NT2/D1 (cell line): ENCODE results near the gene PHACTR2.
"Not testable (repeated sequence)": the region's sequence is repeated elsewhere in the genome, so short reads cannot be mapped to it uniquely, and the experiment has no call there.

ENCODE experiments used
- SUZ12 ChIP-seq: IDR thresholded peaks from 2 replicates; pipeline ENCODE4 v1.6.1; 2011; ENCODE audit not compliant: insufficient read length, insufficient read depth; ENCODE audit errors: extremely low read depth
- ZNF274 ChIP-seq: IDR thresholded peaks from 2 replicates; pipeline ENCODE4 v1.6.1; 2011; ENCODE audit warnings: mild to moderate bottlenecking, low read depth, low read length

- not testable (repeated sequence) for TF ChIP-seq SUZ12, ZNF274
Measured at GRCh38 chr6:143796551-143796950, 118.8 kb downstream of the PHACTR2 start.
